ENCODE results near the gene EIF4A3. TPM values are rescaled to one million over a fixed set of nuclear protein-coding genes. Genes with fewer than 3 reads are reported as not detected.

The EIF4A3 gene
- polyA plus RNA-seq, 1 donor (not counting 4 experiments of a cell fraction or from before 2014, with no cell fraction given) = 143 TPM

GRCh38 chr17:80112471-80113032 is 34.4 kb downstream of the EIF4A3 start:
- Histone ChIP-seq H3K4me2 (ENCODE audit: control insufficient read depth, extremely low read depth, insufficient read depth, low read depth, low read length) (no peak overlapping the region), H3K27ac (ENCODE audit: control insufficient read depth, insufficient read depth, low read length) (no peak overlapping the region), H3K9me1 (ENCODE audit: control insufficient read depth, extremely low read depth, insufficient read depth, low read length) (no peaks in the 10 kb centered on the region), H3K27me3 (ENCODE audit: control insufficient read depth, extremely low read depth, insufficient read depth, low read length) (no peaks in the 10 kb centered on the region), H2AFZ (ENCODE audit: control insufficient read depth, low read length) (no peak overlapping the region), H3K79me2 (ENCODE audit: control insufficient read depth, insufficient read depth, low read length) (no peaks in the 10 kb centered on the region), H3K4me1 (ENCODE audit: control insufficient read depth, extremely low read depth, insufficient read depth, low read length) (peaks cover 12% of the 10 kb centered on the region), H3K4me3 (ENCODE audit: control insufficient read depth in 2 of 3, extremely low read depth in 1 of 3, insufficient read depth in 2 of 3, low read depth in 1 of 3, low read length in 3 of 3) (no peak overlapping the region), H3K9me3 (ENCODE audit: control insufficient read depth, low read depth, low read length) (no peaks in the 10 kb centered on the region), H3K36me3 (ENCODE audit: control insufficient read depth in 2 of 2, extremely low read depth in 1 of 2, insufficient read depth in 2 of 2, low read length in 2 of 2) (no peaks in the 10 kb centered on the region), H4K20me1 (ENCODE audit: control insufficient read depth, extremely low read depth, insufficient read depth, low read length) (no peaks in the 10 kb centered on the region), H3K9ac (ENCODE audit: control insufficient read depth, extremely low read depth, insufficient read depth, low read length) (no peak overlapping the region)
- dilution Hi-C loops (cut with MboI; ENCODE audit: extremely low pct_ligation_motif_present, low sequenced_read_pairs) = no loop called here
- TF ChIP-seq EZH2 (IDR thresholded peaks at IDR 0.05; ENCODE audit: low read length) (no peak), CTCF (optimal IDR thresholded peaks at IDR 0.05 in 1 of 3, IDR thresholded peaks at IDR 0.05 in 1 of 3, conservative IDR thresholded peaks at IDR 0.05 in 1 of 3; ENCODE audit: extremely low read depth in 1 of 3, insufficient read depth in 2 of 3, low read length in 3 of 3) (no peak)
- DNase-seq (ENCODE audit: low read depth, low spot score) = no peak
- no peak for FAIRE-seq

- no peak overlapping the region for H2AFZ ChIP-seq (ENCODE audit: control insufficient read depth, low read length)
- H4K20me1 ChIP-seq (ENCODE audit: control insufficient read depth, extremely low read depth, insufficient read depth, low read length) = no peaks in the 10 kb centered on the region
- no peak overlapping the region for H3K9ac ChIP-seq (ENCODE audit: control insufficient read depth, extremely low read depth, insufficient read depth, low read length)
- no peak overlapping the region for H3K4me3 ChIP-seq (ENCODE audit: control insufficient read depth in 2 of 3, extremely low read depth in 1 of 3, insufficient read depth in 2 of 3, low read depth in 1 of 3, low read length in 3 of 3)
- H3K36me3 ChIP-seq (ENCODE audit: control insufficient read depth in 2 of 2, extremely low read depth in 1 of 2, insufficient read depth in 2 of 2, low read length in 2 of 2) = no peaks in the 10 kb centered on the region
- no peaks in the 10 kb centered on the region for H3K79me2 ChIP-seq (ENCODE audit: control insufficient read depth, insufficient read depth, low read length)
- no peak for FAIRE-seq
- H3K9me1 ChIP-seq (ENCODE audit: control insufficient read depth, extremely low read depth, insufficient read depth, low read length) = no peaks in the 10 kb centered on the region
- no peak for DNase-seq (ENCODE audit: low read depth, low spot score)
- H3K4me2 ChIP-seq (ENCODE audit: control insufficient read depth, extremely low read depth, insufficient read depth, low read depth, low read length) = no peak overlapping the region
- peaks cover under 1% of the 10 kb centered on the region for H3K27me3 ChIP-seq (ENCODE audit: control insufficient read depth, extremely low read depth, insufficient read depth, low read length)
- no peak overlapping the region for H3K27ac ChIP-seq (ENCODE audit: control insufficient read depth, insufficient read depth, low read length)
- dilution Hi-C loops (cut with MboI; ENCODE audit: extremely low pct_ligation_motif_present, low sequenced_read_pairs) = no loop called here
- H3K4me1 ChIP-seq (ENCODE audit: control insufficient read depth, extremely low read depth, insufficient read depth, low read length) = peaks cover 12% of the 10 kb centered on the region
- no peak for TF ChIP-seq CTCF (optimal IDR thresholded peaks at IDR 0.05 in 1 of 3, IDR thresholded peaks at IDR 0.05 in 1 of 3, conservative IDR thresholded peaks at IDR 0.05 in 1 of 3; ENCODE audit: extremely low read depth in 1 of 3, insufficient read depth in 2 of 3, low read length in 3 of 3)
- no peak for TF ChIP-seq EZH2 (IDR thresholded peaks at IDR 0.05; ENCODE audit: low read length)
- H3K9me3 ChIP-seq (ENCODE audit: control insufficient read depth, low read depth, low read length) = no peaks in the 10 kb centered on the region
Observed at GRCh38 chr17:80111702-80112470, 35.0 kb downstream of the EIF4A3 start.

Measured in keratinocyte (primary cell).